SK-N-SH (cell line): ENCODE data around the gene ENTPD3. TPM values are rescaled to one million over a fixed set of nuclear protein-coding genes. Genes with fewer than 3 reads are reported as not detected.

Source experiments
- CHD2 ChIP-seq: fragments of 150-350 bp; IDR thresholded peaks from 2 replicates; pipeline ENCODE4 v1.6.1; 2018; ENCODE audit warnings: low read length; ENCODE audit not compliant: partially characterized antibody
- FOXM1 ChIP-seq: IDR thresholded peaks from 2 replicates; pipeline ENCODE4 v1.4.0; 2012; ENCODE audit warnings: low read depth, mild to moderate bottlenecking
- GABPA ChIP-seq: IDR thresholded peaks from 2 replicates; pipeline ENCODE4 v1.4.0; 2012; ENCODE audit warnings: low read depth, mild to moderate bottlenecking
- IRF3 ChIP-seq: fragments of 150-350 bp; IDR thresholded peaks from 2 replicates; pipeline ENCODE4 v1.6.1; 2016; ENCODE audit warnings: mild to moderate bottlenecking, low read depth, low read length
- JUND ChIP-seq: IDR thresholded peaks from 2 replicates; pipeline ENCODE4 v1.4.0; 2012
- MXI1 ChIP-seq: IDR thresholded peaks from 2 replicates; pipeline ENCODE4 v1.6.1; 2012; ENCODE audit warnings: mild to moderate bottlenecking, low read depth, low read length, improper control_type of control experiment
- NRF1 ChIP-seq: IDR thresholded peaks from 2 replicates; pipeline ENCODE4 v1.6.1; 2012; ENCODE audit warnings: low read depth, mild to moderate bottlenecking, low read length
- POLR2AphosphoS5 ChIP-seq: IDR thresholded peaks from 2 replicates; pipeline ENCODE4 v1.6.1; 2012; ENCODE audit warnings: low read depth, low read length
- RCOR1 ChIP-seq: fragments of 150-350 bp; IDR thresholded peaks from 2 replicates; pipeline ENCODE4 v1.6.1; 2017; ENCODE audit warnings: antibody characterized with exemption, low read length
- RFX5 ChIP-seq: IDR thresholded peaks from 2 replicates; pipeline ENCODE4 v1.6.1; 2012; ENCODE audit warnings: mild to moderate bottlenecking, improper control_type of control experiment, low read length
- RXRA ChIP-seq: IDR thresholded peaks from 2 replicates; pipeline ENCODE4 v1.4.0; 2012; ENCODE audit warnings: low read depth, mild to moderate bottlenecking, borderline replicate concordance
- SIN3A ChIP-seq: IDR thresholded peaks from 2 replicates; pipeline ENCODE4 v1.6.1; 2012; ENCODE audit warnings: low read depth, mild to moderate bottlenecking, low read length, moderate library complexity, borderline replicate concordance
- TAF1 ChIP-seq: IDR thresholded peaks from 2 replicates; pipeline ENCODE4 v1.6.1; 2012; ENCODE audit warnings: low read depth, mild to moderate bottlenecking, low read length, moderate library complexity, borderline replicate concordance
- TCF12 ChIP-seq: IDR thresholded peaks from 2 replicates; pipeline ENCODE4 v1.4.0; 2012
- polyA plus RNA-seq, 3 experiments: library from polyadenylated mRNA; depleted of rRNA; stranded (reverse); fragments of >200 nt; gene quantifications; 2 replicates each; pipeline ENCODE4 v1.2.3, GENCODE V29; 2012
- TF ChIP-seq, protein P1 (sequence below): fragments of 150-350 bp; IDR thresholded peaks from 2 replicates; pipeline ENCODE4 v1.6.1; 2017; ENCODE audit warnings: antibody characterized with exemption, low read length, low read depth, borderline replicate concordance
- TF ChIP-seq, protein P2 (sequence below): fragments of 200-600 bp; sonication (generic); IDR thresholded peaks from 2 replicates; pipeline ENCODE4 v1.6.1; 2017; ENCODE audit warnings: antibody characterized with exemption, mild to moderate bottlenecking, moderate library complexity
- TF ChIP-seq, protein P3 (sequence below): IDR thresholded peaks from 2 replicates; pipeline ENCODE4 v1.4.0; 2012; ENCODE audit warnings: low read depth

Gene ENTPD3
- polyA plus RNA-seq, 1 of the 3 experiments (the other 2 are of a cell fraction) = 0.02 TPM

DNA sequence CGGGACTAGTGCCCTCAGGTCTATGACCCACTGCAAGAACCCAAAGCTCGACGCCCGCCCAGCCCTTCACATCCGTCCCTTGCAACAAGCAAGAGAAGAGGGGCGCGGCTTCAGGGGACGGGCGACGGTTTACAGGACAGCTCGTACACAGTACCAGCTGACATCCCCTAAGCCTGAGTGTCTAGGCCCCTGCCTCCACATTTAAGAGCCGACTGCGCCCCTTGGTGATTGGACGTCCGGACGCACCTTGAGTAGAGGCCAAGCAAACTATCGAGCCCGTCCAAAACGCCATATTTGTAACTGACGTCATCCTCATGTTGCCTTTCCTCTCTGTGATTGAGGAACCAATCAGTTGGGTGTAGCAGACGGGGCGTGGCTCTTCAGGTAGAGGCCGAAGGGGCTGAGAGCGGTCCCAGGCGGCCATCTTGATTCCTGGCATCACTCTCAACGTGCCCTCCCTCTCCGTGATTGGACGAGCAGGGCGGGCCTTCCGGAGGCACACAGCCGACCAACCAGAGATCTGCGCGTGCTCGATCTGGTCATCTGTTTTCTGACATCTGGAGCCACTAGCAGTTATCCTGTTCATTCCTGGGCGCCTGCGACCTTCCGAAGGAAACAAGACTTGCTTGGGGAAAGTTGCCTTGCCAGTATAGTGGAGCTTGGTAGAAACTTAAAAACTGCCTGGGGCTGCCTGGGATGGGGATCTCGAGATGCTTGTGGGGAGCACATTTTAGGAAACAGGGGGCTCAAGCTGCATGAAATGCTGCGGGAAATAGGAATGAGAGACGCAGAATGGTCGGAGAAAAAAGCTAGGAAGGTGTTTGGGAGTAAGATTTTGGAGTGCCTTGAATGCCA lies 66.1 kb downstream of the ENTPD3 start (continued):
- TF ChIP-seq, protein P1, sequence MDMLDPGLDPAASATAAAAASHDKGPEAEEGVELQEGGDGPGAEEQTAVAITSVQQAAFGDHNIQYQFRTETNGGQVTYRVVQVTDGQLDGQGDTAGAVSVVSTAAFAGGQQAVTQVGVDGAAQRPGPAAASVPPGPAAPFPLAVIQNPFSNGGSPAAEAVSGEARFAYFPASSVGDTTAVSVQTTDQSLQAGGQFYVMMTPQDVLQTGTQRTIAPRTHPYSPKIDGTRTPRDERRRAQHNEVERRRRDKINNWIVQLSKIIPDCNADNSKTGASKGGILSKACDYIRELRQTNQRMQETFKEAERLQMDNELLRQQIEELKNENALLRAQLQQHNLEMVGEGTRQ = no peak
- TF ChIP-seq TAF1 (peak; percentile 83), RXRA (no peak), RFX5 (peak; percentile 77), POLR2AphosphoS5 (peak; percentile 83), MXI1 (peak; percentile 79), NRF1 (peak; percentile 53), CHD2 (peak; percentile 77), GABPA (peak; percentile 83), SIN3A (peak; percentile 30), JUND (no peak), IRF3 (peak; percentile 33; the same call in 1 of the 2 replicates), FOXM1 (no peak), TCF12 (peak; percentile 40; the same call in 1 of the 2 replicates), RCOR1 (no peak)
- TF ChIP-seq, protein P2, sequence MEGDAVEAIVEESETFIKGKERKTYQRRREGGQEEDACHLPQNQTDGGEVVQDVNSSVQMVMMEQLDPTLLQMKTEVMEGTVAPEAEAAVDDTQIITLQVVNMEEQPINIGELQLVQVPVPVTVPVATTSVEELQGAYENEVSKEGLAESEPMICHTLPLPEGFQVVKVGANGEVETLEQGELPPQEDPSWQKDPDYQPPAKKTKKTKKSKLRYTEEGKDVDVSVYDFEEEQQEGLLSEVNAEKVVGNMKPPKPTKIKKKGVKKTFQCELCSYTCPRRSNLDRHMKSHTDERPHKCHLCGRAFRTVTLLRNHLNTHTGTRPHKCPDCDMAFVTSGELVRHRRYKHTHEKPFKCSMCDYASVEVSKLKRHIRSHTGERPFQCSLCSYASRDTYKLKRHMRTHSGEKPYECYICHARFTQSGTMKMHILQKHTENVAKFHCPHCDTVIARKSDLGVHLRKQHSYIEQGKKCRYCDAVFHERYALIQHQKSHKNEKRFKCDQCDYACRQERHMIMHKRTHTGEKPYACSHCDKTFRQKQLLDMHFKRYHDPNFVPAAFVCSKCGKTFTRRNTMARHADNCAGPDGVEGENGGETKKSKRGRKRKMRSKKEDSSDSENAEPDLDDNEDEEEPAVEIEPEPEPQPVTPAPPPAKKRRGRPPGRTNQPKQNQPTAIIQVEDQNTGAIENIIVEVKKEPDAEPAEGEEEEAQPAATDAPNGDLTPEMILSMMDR = no peak
- TF ChIP-seq, protein P3, sequence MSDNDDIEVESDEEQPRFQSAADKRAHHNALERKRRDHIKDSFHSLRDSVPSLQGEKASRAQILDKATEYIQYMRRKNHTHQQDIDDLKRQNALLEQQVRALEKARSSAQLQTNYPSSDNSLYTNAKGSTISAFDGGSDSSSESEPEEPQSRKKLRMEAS = peak; percentile 73; the same call in 1 of the 2 replicates
- TF ChIP-seq, all 33 proteins: peak for 17
